HG02943 (cell line): Measurements from ENCODE around the gene SLC16A6.
"Not testable (repeated sequence)": the region's sequence is repeated elsewhere in the genome, so short reads cannot be mapped to it uniquely, and the experiment has no call there.

Source experiments
- ATAC-seq: cut with Tn5 transposase; IDR thresholded peaks from one replicate; pipeline ENCODE4 v1.9.1; 2021; ENCODE audit warnings: mild to moderate bottlenecking, low read depth, moderate library complexity; ENCODE audit not compliant: unreplicated experiment

Gene SLC16A6

GRCh38 chr17:68253426-68253825 lies 37.5 kb downstream of the SLC16A6 start:
- not testable (repeated sequence) for ATAC-seq

DNA sequence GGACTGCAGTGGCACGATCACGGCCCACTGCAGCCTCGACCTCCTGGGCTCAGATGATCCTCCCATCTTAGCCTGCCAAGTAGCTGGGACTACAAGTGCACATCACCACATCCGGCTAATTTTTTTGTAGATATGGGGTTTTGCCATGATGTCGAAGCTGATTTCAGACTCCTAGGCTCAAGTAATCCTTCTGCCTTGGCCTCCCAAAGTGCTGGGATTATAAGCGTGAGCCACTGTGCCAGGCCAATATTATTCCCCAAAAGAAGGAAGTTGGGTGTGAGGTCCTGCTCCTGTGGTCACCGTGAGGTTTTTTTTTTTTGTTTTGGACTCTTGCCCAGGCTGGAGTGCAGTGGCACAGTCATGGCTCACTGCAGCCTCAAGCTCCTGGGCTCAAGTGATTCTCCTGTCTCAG lies 41.6 kb downstream of the SLC16A6 start:
- no peak for ATAC-seq

- no peak for ATAC-seq
Measured at GRCh38 chr17:68248891-68249290, 42.0 kb downstream of the SLC16A6 start.

GRCh38 chr17:68248199-68248825 lies 42.6 kb downstream of the SLC16A6 start:
- peak; percentile 23 for ATAC-seq

- peak; percentile 92 for ATAC-seq
Measured at GRCh38 chr17:68247445-68248198, 43.3 kb downstream of the SLC16A6 start, which contains the start of gene AMZ2. Gene AMZ2 (plus strand): TSS chr17:68248043. CDS start chr17:68250188, 2,145 bp downstream.

GRCh38 chr17:68246271-68247028 lies 44.5 kb downstream of the SLC16A6 start:
- no peak for ATAC-seq

DNA sequence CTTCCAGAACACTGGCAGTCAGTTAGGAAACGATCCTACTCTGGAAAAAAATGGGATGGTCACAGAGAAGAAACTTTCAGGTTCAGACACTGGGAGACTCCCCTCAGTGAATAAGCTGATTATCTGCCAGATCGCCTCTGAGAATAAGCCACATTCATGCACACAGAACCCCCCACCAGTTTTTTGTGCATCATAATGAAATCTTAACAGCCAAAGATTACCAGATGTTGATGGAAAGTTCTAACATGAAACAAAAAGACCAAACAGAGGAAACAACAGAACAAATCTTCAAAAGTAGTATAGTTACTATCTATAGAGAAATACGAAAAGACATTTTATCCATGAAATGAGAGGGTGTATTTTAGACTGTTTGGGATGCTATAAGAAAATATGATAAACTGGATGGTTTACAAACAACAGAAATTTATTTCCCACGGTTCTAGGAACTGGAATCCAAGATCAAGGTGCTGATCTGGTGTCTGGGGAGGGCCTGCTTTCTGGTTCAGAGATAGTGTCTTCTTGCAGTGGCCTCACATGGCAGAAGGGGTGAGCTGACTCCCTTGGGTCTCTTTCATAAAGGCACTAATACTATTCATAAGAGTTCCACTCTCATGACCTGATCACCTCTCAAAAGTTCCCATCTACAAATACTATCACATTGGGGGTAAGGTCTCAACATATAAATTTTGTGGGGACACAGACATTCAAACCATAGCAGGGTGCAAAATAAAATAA lies 51.1 kb downstream of the SLC16A6 start:
- no peak for ATAC-seq

- ATAC-seq: no peak
Measured at GRCh38 chr17:68238871-68239253, 52.1 kb downstream of the SLC16A6 start.

DNA sequence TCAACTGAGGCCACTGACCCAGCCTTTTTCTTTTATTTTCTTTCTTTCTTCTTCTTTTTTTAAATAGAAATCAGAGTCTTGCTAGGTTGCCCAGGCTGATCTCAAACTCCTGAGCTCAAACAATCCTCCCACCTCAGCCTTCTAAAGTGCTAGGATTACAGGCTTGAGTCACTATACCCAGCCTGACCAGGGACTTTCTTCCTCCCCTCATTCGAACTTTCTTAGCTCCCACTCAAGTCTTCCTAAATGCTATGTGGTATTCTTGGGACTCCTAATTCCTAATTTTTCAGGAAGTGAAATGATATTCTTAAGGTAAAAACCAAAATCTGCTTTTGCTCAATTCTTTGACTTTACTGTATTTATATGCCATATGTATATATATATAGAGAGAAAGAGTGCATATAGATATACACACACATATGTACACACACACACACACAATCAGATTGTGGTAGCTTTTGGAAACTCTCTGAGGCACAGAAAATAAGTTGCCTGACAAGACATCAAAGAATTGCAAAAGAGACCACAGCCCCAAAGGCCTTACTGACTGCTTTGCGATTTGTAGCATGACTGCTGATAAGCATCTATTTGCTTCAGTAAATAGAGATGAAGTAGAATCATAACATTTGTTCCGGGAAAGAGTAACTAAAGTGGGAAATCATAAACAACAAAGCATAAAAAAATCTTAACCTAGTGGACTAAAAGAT lies 52.6 kb downstream of the SLC16A6 start:
- no peak for ATAC-seq

GRCh38 chr17:68237369-68238163 lies 53.4 kb downstream of the SLC16A6 start:
- ATAC-seq: peak; percentile 67

DNA sequence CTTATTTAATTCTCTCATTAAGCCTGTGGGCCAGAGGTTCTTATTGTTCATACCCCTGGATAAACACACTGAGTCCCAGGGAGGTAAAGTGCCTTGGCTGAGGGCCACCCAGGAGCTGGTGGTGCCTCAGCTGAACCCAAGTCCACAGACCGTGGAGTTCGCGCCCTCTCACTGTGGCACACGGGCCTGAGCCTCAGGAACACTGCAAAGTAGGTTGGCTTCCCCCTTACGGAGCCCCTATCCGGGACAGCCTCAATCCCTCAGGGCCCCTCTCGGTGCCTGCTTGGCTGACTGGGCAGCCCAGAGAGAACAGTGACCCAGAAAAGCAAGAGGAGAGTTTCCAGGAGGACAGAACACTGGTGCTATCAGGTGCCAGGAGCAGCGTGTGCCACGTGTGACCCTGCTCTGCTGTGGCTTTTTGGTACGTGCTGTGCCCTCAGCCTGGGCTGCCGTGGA lies 55.6 kb downstream of the SLC16A6 start:
- ATAC-seq: not testable (repeated sequence)

DNA sequence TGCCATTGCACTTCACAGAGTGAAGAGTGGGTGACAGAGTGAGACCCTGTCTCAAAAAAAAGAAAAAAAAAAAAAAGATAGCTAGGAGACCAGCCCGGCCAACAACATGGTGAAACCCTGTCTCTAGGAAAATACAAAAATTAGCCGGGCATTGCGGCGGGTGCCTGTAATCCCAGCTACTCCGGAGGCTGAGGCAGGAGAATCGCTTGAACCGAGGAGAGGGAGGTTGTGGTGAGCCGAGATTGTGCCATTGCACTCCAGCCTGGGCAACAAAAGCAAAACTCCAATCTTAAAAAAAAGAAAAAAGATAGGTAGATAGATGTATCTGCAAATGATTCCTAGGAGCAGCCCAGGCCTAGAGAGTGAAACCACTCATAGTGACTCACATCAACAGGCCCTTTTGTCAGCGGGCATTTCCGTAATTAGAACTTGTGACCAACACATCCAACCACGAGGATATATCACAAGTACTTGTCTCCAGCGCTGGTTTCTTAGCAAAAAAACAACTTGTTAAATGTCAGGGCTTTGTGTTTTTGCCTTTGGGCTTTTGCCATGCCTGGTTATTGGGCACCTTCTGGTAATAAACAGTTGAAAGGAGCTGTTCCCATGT lies 56.1 kb downstream of the SLC16A6 start:
- ATAC-seq: peak; percentile 36

DNA sequence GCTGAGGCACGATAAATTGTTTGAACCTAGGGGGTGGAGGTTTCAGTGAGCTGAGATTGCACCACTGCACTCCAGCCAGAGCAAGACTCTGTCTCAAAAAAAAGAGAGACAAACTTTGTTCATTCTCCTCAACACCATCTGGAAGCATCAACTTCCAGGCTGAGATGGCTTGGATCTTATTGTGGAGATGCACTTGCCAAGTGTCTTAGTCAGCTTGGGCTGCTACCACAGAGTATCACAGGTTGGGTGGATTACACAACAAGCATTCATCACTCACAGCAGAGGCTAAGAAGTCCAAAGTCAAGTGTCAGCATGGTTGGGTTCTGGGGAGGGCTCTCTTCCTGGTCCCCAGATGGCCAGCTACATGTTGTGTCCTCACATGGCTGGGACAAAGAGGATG lies 58.2 kb downstream of the SLC16A6 start:
- not testable (repeated sequence) for ATAC-seq

DNA sequence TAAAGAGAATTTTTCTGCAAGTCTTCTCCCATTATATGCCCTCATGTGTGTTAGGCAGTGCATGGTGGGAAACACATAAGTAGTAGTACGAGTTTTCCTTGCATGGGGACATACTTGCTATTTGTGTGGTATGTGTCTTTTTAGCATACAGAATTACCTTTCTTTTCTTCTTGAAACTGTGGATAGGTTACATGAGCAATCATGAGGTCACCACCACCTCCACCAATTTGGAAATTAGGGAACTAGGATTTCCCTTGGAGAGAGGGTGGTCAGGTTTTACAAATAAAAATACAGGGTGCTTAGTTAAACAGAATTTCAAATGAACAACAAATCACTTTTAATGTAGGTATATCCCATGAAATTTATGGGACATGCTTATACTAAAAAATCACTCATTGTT lies 59.4 kb downstream of the SLC16A6 start:
- no peak for ATAC-seq

GRCh38 chr17:68231131-68231530 lies 59.8 kb downstream of the SLC16A6 start:
- not testable (repeated sequence) for ATAC-seq

- no peak for ATAC-seq
Measured at GRCh38 chr17:68229619-68230018, 61.3 kb downstream of the SLC16A6 start.

DNA sequence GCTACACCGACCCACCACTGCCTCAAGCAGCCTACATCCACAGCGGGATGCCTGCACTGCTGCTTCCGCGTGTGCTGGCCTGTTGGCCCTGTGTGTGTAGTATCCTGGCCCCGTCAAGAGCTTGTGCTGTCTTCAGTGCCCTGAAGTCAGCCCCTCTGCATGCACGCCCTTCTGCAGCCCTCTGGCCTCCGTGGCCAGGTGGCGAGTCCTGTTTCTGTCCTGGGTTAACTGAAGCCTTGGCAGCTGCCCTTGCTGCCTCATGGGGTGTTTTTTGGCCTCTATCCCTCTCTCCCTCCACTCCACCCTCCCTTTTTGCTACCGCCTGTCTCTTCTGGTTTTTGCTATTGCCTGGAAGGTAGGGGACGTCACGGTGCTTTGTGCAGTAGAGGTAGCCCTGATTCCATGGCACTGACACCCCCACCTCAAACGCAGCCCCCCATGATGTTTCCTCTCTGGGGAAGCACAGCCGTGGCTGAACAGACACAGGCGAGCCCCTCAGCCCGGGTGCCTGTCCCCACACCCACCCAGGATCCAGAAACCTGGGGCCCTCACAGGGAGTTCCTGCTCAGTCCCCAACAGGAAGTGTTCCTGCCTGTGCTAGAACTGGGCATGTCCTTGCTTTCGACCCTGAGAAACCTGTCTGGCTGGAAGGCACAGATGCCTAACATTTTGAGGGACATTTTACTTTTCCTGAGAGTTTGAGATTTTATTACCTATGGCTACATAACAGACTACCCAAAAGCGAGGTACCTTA lies 61.9 kb downstream of the SLC16A6 start:
- ATAC-seq: no peak
